BJ (cell line): Measurements from ENCODE around the gene HMGXB3. TPM values are rescaled to one million over a fixed set of nuclear protein-coding genes. Genes with fewer than 3 reads are reported as not detected.

Source experiments
- CTCF ChIA-PET: fragments of 350-600 bp; formaldehyde crosslinking; extraction: SDS; loops from one replicate; lab custom pipeline; 2021; ENCODE audit warnings: antibody characterized with exemption, inconsistent platforms; lab: Yijun Ruan, JAX
- POLR2A ChIA-PET: fragments of 300-600 bp; sonication (Branson Sonifier 250); formaldehyde crosslinking; extraction: SDS; loops from one replicate; lab custom pipeline; 2021; ENCODE audit warnings: antibody characterized with exemption; lab: Charles Lee
- DNase-seq: peaks from one replicate; pipeline ENCODE4 v3.0.0-alpha.2; 2011; ENCODE audit warnings: low read depth
- H3K27me3 ChIP-seq: 2 replicates; pipeline ENCODE4 v1.6.0; 2011; ENCODE audit warnings: low read length; ENCODE audit not compliant: control insufficient read depth, insufficient read depth
- H3K36me3 ChIP-seq: 2 replicates; pipeline ENCODE4 v1.5.1; 2011; ENCODE audit warnings: low read length; ENCODE audit not compliant: control insufficient read depth, insufficient read depth
- H3K4me3 ChIP-seq: 2 replicates; pipeline ENCODE4 v1.5.1; 2011; ENCODE audit warnings: low read depth, mild to moderate bottlenecking, control low read depth, low read length
- CTCF ChIP-seq: IDR thresholded peaks from 2 replicates; pipeline ENCODE4 v1.5.1; 2011; ENCODE audit warnings: low read depth, mild to moderate bottlenecking, control low read depth, inconsistent platforms, low read length, moderate library complexity; ENCODE audit not compliant: insufficient read depth
- polyA plus RNA-seq: library from polyadenylated mRNA; depleted of rRNA; stranded (reverse); fragments of >200 nt; gene quantifications from 2 replicates; pipeline ENCODE4 v1.2.3, GENCODE V29; 2011

Gene HMGXB3
- polyA plus RNA-seq, 1 experiment = 39.0 TPM

GRCh38 chr5:149996205-149996890 is 4.2 kb upstream of the HMGXB3 start:
- POLR2A ChIA-PET = no interaction called here
- TF ChIP-seq CTCF = no peak
- no peaks in the 10 kb centered on the region; the same call in 1 of the 2 replicates for H3K36me3 ChIP-seq
- no peak for DNase-seq
- H3K4me3 ChIP-seq = no peak overlapping the region
- CTCF ChIA-PET = interaction anchor here (0.8 to 2.2 kb wide), 4 partner anchors 37 to 220 kb away, joined by 3 to 6 read pairs (median 4); no protein-coding TSS in a partner anchor
- no peaks in the 10 kb centered on the region for H3K27me3 ChIP-seq

- DNase-seq = no peak
- no peak for TF ChIP-seq CTCF
- Histone ChIP-seq H3K36me3 (no peaks in the 10 kb centered on the region; the same call in 1 of the 2 replicates), H3K27me3 (no peaks in the 10 kb centered on the region), H3K4me3 (no peak overlapping the region)
- ChIA-PET CTCF (interaction anchor here (3.3 kb wide), 1 partner anchor 7 kb away, joined by 17 read pairs; no protein-coding TSS in a partner anchor), POLR2A (no interaction called here)
These were observed 2.3 kb upstream of the HMGXB3 start for GRCh38 chr5:149998281-149998680.

GRCh38 chr5:149999359-149999758 is 1.2 kb upstream of the HMGXB3 start:
- no peaks in the 10 kb centered on the region for H3K27me3 ChIP-seq
- CTCF ChIA-PET = interaction anchor here (1.0 to 3.3 kb wide), 4 partner anchors 9 to 219 kb away, joined by 3 to 17 read pairs (median 4); no protein-coding TSS in a partner anchor
- no peaks in the 10 kb centered on the region; the same call in 1 of the 2 replicates for H3K36me3 ChIP-seq
- no peak for DNase-seq
- TF ChIP-seq CTCF = no peak
- POLR2A ChIA-PET = interaction anchor here (0.6 kb wide), 1 partner anchor 116 kb away, joined by 3 read pairs; no protein-coding TSS in a partner anchor
- peak overlapping the region; percentile 70; the same call in 1 of the 2 replicates for H3K4me3 ChIP-seq

GRCh38 chr5:149999866-150000255 is 678 bp upstream of the HMGXB3 start:
- POLR2A ChIA-PET = interaction anchor here (0.6 kb wide), 1 partner anchor 115 kb away, joined by 3 read pairs; no protein-coding TSS in a partner anchor
- no peak for DNase-seq
- Histone ChIP-seq H3K4me3 (peak overlapping the region; percentile 70), H3K27me3 (no peaks in the 10 kb centered on the region), H3K36me3 (no peaks in the 10 kb centered on the region; the same call in 1 of the 2 replicates)
- no peak for TF ChIP-seq CTCF
- CTCF ChIA-PET = interaction anchor here (1.0 to 3.3 kb wide), 4 partner anchors 9 to 219 kb away, joined by 3 to 17 read pairs (median 4); no protein-coding TSS in a partner anchor

GRCh38 chr5:150000990-150001659 is 586 bp downstream of the HMGXB3 start:
- H3K27me3 ChIP-seq = no peaks in the 10 kb centered on the region
- POLR2A ChIA-PET = no interaction called here
- no peak for TF ChIP-seq CTCF
- CTCF ChIA-PET = interaction anchor here (0.8 to 3.3 kb wide), 6 partner anchors 9 to 156 kb away, joined by 3 to 17 read pairs (median 3); no protein-coding TSS in a partner anchor
- H3K4me3 ChIP-seq = peak overlapping the region; percentile 70
- no peak for DNase-seq
- peaks cover 4% of the 10 kb centered on the region for H3K36me3 ChIP-seq
